Measurements from ENCODE around the gene TACC2.

TACC2 gene

DNA sequence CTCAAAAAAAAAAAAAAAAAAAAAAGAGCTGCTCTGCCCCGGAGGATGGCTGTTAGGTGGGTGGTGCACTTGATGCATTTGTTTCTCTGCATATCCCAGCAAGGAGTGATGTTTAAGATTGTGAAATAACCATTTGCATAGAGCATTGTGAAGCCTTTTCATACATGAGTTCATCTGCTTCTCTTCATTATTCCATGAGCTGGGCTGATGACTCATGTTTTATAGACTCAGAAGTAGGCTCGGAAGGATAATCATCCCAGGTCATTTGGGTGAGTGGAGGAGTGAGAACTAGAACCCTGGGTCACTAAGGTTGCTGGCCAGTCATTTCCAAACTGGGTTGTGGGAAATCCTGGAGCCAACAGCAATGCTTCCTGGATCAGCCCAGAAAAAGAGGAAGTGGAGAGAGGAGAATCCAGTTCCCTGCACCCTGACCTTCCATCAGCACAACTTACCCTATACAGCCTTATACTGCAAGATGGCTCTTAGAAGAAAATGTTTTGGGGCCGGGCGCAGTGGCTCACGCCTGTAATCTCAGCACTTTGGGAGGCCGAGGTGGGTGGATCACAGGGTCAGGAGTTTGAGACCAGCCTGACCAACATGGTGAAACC lies 45.3 kb downstream of the TACC2 start:
- Histone ChIP-seq H3K9ac (no peak overlapping the region), H3K4me2 (no peak overlapping the region), H3K4me1 (peaks cover 0 to 7% (median 0%) of the 10 kb centered on the region in 10 experiments; a peak in 2 of 20 replicates), H4K20me1 (no peaks in the 10 kb centered on the region), H3K36me3 (no peaks in the 10 kb centered on the region), H3K9me3 (replicated peaks in 1 of 11) (no peaks in the 10 kb centered on the region), H3K4me3 (no peak overlapping the region), H3K27ac (no peak overlapping the region), H3K27me3 (no peaks in the 10 kb centered on the region)
- TF ChIP-seq Cebpa-rat (IDR thresholded peaks at IDR 0.05): no peak

- Histone ChIP-seq H3K9ac (no peak overlapping the region), H3K36me3 (no peaks in the 10 kb centered on the region), H3K27ac (no peak overlapping the region), H3K9me3 (replicated peaks in 1 of 11) (no peaks in the 10 kb centered on the region), H3K4me2 (no peak overlapping the region), H3K4me3 (no peak overlapping the region), H3K4me1 (peaks cover 0 to 7% (median 0%) of the 10 kb centered on the region in 10 experiments; a peak in 1 of 20 replicates), H4K20me1 (no peaks in the 10 kb centered on the region), H3K27me3 (no peaks in the 10 kb centered on the region)
- TF ChIP-seq Cebpa-rat (IDR thresholded peaks at IDR 0.05): no peak
Measured at GRCh38 chr10:122040786-122041185, 51.8 kb downstream of the TACC2 start.

- no peaks in the 10 kb centered on the region for H3K36me3 ChIP-seq
- no peaks in the 10 kb centered on the region for H4K20me1 ChIP-seq
- no peak overlapping the region for H3K4me2 ChIP-seq
- no peaks in the 10 kb centered on the region for H3K4me1 ChIP-seq
- no peaks in the 10 kb centered on the region for H3K9me3 ChIP-seq (replicated peaks in 1 of 11)
- no peak overlapping the region for H3K27ac ChIP-seq
- H3K9ac ChIP-seq: no peak overlapping the region
- no peak for TF ChIP-seq Cebpa-rat (IDR thresholded peaks at IDR 0.05)
- H3K27me3 ChIP-seq: no peaks in the 10 kb centered on the region
- H3K4me3 ChIP-seq: no peak overlapping the region
Measured at GRCh38 chr10:122042836-122043235, 53.9 kb downstream of the TACC2 start.

- Histone ChIP-seq H3K4me3 (no peak overlapping the region), H3K27me3 (no peaks in the 10 kb centered on the region), H3K9ac (no peak overlapping the region)
Measured at GRCh38 chr10:122044045-122044661, 55.2 kb downstream of the TACC2 start.

DNA sequence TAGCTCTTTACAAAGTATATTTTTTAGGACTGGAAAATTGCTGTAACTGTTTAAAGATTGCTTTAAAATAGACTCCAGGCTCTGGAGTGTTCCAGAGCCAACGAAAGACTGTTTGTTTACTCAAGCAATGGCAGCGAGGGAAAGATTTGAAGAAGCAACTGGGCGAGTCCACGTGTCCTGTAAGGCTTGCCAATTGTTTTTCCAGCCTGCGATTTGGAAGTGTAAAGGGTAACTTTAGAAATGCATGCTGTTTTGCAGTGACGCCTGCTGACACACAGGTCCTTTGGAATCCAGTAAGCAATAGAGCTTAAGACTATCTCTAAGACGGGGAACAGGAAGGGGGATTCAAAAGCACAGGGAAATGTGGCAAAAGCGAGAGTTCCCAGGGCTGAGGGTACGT lies 55.8 kb downstream of the TACC2 start:
- Histone ChIP-seq H3K9ac (no peak overlapping the region), H3K4me2 (no peak overlapping the region), H3K4me3 (no peak overlapping the region), H3K27me3 (no peaks in the 10 kb centered on the region), H4K20me1 (no peaks in the 10 kb centered on the region), H3K36me3 (no peaks in the 10 kb centered on the region), H3K27ac (no peak overlapping the region), H3K9me3 (replicated peaks in 1 of 11) (no peaks in the 10 kb centered on the region), H3K4me1 (no peaks in the 10 kb centered on the region)
- no peak for TF ChIP-seq Cebpa-rat (IDR thresholded peaks at IDR 0.05)

More at GRCh38 chr10:122044045-122044661, 55.2 kb downstream of the TACC2 start:
- H3K27ac ChIP-seq: no peak overlapping the region
- H3K36me3 ChIP-seq: no peaks in the 10 kb centered on the region
- H3K4me1 ChIP-seq: no peaks in the 10 kb centered on the region
- no peak for TF ChIP-seq Cebpa-rat (IDR thresholded peaks at IDR 0.05)
- no peaks in the 10 kb centered on the region for H3K9me3 ChIP-seq (replicated peaks in 1 of 11)
- H4K20me1 ChIP-seq: no peaks in the 10 kb centered on the region
- no peak overlapping the region for H3K4me2 ChIP-seq

- Histone ChIP-seq H3K4me2 (no peak overlapping the region), H3K27ac (no peak overlapping the region)
Measured at GRCh38 chr10:122045212-122045611, 56.2 kb downstream of the TACC2 start.

GRCh38 chr10:122047560-122047959 lies 58.6 kb downstream of the TACC2 start:
- no peak overlapping the region for H3K4me3 ChIP-seq
- no peak for TF ChIP-seq Cebpa-rat (IDR thresholded peaks at IDR 0.05)
- no peak overlapping the region for H3K4me2 ChIP-seq
- H3K9ac ChIP-seq: no peak overlapping the region
- no peaks in the 10 kb centered on the region for H3K9me3 ChIP-seq (replicated peaks in 1 of 11)
- H3K4me1 ChIP-seq: peaks cover 0 to 13% (median 0%) of the 10 kb centered on the region in 10 experiments; a peak in 3 of 20 replicates
- no peaks in the 10 kb centered on the region for H3K36me3 ChIP-seq
- H3K27ac ChIP-seq: no peak overlapping the region
- H4K20me1 ChIP-seq: no peaks in the 10 kb centered on the region; a peak in 1 of 22 replicates
- no peaks in the 10 kb centered on the region for H3K27me3 ChIP-seq

More at GRCh38 chr10:122045212-122045611, 56.2 kb downstream of the TACC2 start:
- Histone ChIP-seq H3K4me1 (no peaks in the 10 kb centered on the region), H3K9me3 (replicated peaks in 1 of 11) (no peaks in the 10 kb centered on the region), H3K9ac (no peak overlapping the region), H3K4me3 (no peak overlapping the region), H4K20me1 (no peaks in the 10 kb centered on the region), H3K36me3 (no peaks in the 10 kb centered on the region), H3K27me3 (no peaks in the 10 kb centered on the region)
- no peak for TF ChIP-seq Cebpa-rat (IDR thresholded peaks at IDR 0.05)

GRCh38 chr10:122049076-122049475 lies 60.1 kb downstream of the TACC2 start:
- peaks cover 0 to 12% (median 2%) of the 10 kb centered on the region in 11 experiments; a peak in 9 of 22 replicates for H3K9me3 ChIP-seq (replicated peaks in 1 of 11)
- H3K27ac ChIP-seq: no peak overlapping the region
- no peak for TF ChIP-seq Cebpa-rat (IDR thresholded peaks at IDR 0.05)
- peaks cover 0 to 13% (median 0%) of the 10 kb centered on the region in 10 experiments; a peak in 3 of 20 replicates for H3K4me1 ChIP-seq
- H3K4me3 ChIP-seq: no peak overlapping the region
- H3K9ac ChIP-seq: no peak overlapping the region
- H4K20me1 ChIP-seq: no peaks in the 10 kb centered on the region; a peak in 1 of 22 replicates
- H3K4me2 ChIP-seq: no peak overlapping the region
- H3K27me3 ChIP-seq: no peaks in the 10 kb centered on the region
- H3K36me3 ChIP-seq: no peaks in the 10 kb centered on the region

- Histone ChIP-seq H3K27me3 (no peaks in the 10 kb centered on the region), H3K4me2 (no peak overlapping the region), H3K9me3 (replicated peaks in 1 of 11) (peaks cover 0 to 14% (median 5%) of the 10 kb centered on the region in 11 experiments; a peak in 9 of 22 replicates), H3K36me3 (no peaks in the 10 kb centered on the region), H3K9ac (no peak overlapping the region), H3K4me3 (no peak overlapping the region), H3K4me1 (peaks cover 0 to 13% (median 0%) of the 10 kb centered on the region in 10 experiments; a peak in 3 of 20 replicates), H4K20me1 (no peaks in the 10 kb centered on the region; a peak in 1 of 22 replicates), H3K27ac (no peak overlapping the region)
- TF ChIP-seq Cebpa-rat (IDR thresholded peaks at IDR 0.05): no peak
Measured at GRCh38 chr10:122050311-122050710, 61.3 kb downstream of the TACC2 start.

Data from BLaER1 treated with 17β-estradiol and CSF1 and Interleukin-3, amounts not matched to agents 10 nM and 100 nM (cell line).